NCI-H526 (cell line): ENCODE results near the gene DOCK10.

Experiments
- DNase-seq, 2 experiments: peaks; one replicate each; lab custom pipeline; 2025; lab: John Stamatoyannopoulos, UW

Gene DOCK10

GRCh38 chr2:224881846-224882245 is 160.4 kb downstream of the DOCK10 start:
- no peak for DNase-seq

DNA sequence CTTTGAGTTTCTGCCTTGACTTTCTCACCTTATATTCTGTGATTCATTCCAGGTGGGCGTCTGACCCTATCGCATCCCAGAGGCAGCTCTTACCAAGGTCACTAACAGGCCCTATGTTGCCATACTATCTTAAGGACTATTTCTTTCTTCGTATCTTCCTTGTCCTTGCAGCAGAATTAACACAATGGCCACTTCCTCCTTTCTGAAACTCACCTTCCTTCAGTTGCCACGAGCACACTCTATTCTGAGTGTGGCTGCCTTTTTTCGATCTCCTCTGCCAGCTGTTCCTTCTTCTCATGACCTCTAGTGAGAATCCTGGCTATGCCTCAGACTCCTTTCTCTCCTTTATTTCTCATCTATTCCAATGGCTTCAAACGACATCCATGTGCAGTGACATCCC is 165.7 kb downstream of the DOCK10 start:
- DNase-seq: no peak

- no peak for DNase-seq
Measured at GRCh38 chr2:224875841-224876240, 166.4 kb downstream of the DOCK10 start.

- DNase-seq: no peak
Measured at GRCh38 chr2:224875153-224875552, 167.1 kb downstream of the DOCK10 start.

DNA sequence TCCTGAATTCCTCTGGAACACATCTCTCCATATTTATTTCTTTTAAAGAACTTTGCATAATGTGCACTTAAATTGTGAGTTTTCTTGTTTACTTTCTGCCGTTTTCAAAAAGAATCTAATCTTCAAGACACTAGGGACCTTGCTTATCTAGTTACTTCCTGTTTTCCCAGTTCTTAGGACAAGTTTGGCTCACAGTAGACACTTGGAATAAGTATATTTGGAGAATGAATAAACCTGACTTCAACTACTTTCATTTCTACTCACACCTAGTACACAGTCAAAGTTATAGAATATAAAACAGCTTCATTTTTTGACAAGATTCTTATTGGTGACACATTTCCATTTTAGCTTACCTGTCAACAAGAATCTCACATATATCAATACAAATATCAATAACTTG is 170.5 kb downstream of the DOCK10 start:
- no peak for DNase-seq

DNA sequence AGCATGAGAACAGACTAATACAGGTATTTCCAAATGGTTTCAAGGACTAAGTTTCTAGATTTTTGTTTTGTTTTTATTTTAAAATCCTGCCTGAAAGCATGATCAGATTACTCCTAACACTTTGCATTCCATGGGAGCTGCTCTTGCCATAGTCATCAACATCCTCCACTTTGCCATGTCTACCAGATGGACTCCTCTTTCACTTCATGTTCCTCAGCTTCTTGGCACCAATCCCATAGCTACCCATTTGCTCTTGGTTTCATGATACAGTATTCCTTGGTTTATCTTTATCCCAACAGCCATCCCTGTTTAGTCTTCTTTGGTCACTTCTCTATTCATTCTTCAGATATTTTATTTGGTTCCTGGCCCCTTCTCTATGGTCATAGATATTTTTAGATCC is 171.9 kb downstream of the DOCK10 start:
- DNase-seq: no peak

DNA sequence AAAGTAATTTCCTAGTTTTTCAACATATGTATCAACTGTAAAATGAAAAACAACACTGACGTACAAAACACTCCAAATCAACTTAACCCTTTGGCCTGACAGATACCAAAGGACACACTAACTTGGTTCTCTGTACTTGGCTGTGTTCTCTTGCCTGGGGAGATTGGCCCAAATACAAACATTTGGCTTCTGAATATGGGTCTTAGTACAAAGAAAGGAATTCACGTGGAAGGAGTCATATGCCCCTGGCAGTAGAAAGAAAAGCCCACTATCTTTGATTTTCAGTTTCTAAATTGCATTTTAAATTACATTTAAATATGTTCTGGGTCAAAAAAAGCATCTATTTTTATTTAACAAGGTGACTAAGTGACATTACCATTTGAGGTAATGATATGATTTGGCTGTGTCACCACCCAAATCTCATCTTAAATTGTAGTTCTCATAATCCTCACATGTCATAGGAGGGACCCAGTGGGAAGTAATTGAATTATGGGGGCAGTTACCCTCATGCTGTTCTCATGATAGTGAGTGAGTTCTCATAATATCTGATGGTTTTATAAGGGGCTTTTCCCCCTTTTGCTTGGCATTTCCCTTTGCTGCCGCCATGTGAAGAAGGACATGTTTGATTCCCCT is 172.6 kb downstream of the DOCK10 start:
- DNase-seq: no peak

DNA sequence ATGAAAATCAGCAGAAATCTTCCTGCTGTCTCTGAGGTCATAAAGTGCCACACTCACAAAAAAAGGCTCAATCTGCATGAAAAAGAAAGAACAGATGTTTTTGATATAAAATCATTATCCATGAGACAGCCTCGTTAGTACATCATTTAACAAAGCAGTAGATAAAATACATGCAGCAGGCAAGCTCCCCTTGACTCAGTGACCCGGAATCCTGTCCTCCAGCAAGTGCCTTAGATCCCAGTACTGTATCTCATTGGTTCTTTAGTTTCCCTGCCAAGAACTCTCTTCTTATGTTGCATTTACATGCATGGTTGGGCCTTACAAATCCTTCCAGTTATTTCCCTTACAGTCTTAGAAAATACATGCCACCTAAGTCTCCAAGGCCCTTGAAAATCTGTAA is 177.3 kb downstream of the DOCK10 start:
- DNase-seq: no peak

GRCh38 chr2:224861266-224861665 is 181.0 kb downstream of the DOCK10 start:
- DNase-seq: no peak

- DNase-seq: no peak
Measured at GRCh38 chr2:224860786-224861185, 181.5 kb downstream of the DOCK10 start.

DNA sequence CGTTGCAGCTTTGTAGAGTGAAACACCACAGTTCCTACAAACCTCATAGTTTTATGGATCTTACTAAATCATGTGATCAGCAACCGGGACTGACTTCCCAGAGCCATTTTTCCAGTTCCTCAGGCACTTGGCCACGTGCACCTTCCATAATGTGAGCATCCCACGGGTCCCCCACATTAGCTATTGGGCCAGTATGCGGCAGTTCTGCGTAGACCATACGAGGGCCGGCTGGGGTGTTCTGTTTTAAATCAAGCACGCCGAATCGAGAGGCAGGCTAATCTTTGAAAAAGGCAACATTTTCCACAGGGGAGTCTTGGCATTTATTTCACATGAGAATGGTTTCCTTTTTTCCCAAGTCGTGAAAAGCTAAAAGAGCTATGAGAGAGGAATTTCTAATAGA is 190.5 kb downstream of the DOCK10 start:
- no peak for DNase-seq

GRCh38 chr2:224850081-224850480 is 192.2 kb downstream of the DOCK10 start:
- no peak for DNase-seq

DNA sequence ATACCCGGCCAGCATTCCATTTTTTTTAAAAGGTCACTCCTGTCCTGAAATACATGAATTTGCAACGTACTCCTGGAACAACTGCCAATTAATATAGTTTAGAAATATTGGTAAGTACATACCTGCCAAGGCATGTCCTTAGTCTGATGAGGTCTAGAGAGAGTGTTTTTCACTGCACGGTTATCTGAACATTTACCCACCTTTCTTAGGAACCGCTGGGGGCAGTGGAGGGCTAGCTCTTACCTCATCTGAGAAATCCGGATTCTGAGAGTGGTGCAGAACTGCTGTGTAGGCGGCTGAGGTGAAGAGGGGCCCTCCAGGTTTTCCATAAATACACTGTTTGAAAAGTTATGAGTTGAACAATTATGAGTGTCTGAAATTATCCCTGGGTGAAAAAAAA is 193.0 kb downstream of the DOCK10 start:
- DNase-seq: no peak

GRCh38 chr2:224847961-224848850 is 194.1 kb downstream of the DOCK10 start:
- DNase-seq: no peak

DNA sequence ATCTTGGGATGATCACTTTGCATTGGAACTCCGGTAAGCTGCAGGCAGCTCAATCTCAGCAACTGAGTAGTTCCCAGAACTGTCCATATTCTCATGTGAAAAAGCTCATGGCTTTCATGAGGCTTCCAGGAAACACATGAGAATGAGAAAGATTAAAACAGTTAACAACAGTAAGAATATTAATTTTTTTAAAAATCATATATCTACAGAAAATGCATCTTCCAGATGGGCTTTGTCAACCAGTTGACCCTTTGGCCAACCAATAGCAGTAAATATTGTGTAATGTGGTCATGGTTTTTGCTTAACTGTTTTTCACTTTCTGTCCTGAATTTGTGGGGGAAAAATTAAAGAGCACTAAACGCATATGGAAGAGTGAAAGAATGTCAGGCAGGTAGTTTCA is 194.9 kb downstream of the DOCK10 start:
- no peak for DNase-seq

DNA sequence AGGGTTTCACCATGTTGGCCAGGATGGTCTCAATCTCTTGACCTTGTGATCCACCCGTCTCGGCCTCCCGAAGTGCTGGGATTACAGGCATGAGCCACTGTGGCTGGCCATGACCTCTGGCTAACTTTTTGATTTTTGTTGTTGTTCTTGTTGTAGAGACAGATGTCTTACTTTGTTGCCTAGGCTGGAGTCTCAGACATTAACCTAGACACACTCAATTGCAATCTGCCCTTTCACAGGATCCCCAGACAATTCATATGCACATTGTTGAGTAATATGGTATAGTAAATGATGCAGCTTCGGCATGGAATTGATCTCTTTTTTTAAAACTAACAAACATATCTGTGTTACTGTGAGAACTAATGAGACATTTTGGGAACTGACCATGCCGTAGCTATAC is 195.6 kb downstream of the DOCK10 start:
- no peak for DNase-seq

DNA sequence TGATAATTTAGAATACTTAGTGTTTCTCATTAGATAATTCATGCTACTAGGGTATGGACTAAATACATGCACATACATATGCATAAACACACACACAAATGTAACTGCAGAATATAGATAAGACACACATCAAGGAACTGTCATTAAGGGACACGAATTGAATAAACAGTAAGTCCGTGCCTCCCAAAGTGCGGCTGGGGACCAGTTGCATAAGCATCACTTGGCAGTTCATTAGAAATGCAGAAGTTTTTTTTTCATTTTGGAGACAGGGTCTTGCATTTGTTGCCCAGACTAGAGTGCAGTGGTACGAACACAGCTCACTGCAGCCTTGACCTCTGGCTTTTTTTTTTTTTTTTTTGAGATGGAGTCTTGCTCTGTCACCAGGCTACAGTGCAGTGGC is 196.1 kb downstream of the DOCK10 start:
- no peak for DNase-seq

GRCh38 chr2:224843141-224843540 is 199.1 kb downstream of the DOCK10 start:
- no peak for DNase-seq

DNA sequence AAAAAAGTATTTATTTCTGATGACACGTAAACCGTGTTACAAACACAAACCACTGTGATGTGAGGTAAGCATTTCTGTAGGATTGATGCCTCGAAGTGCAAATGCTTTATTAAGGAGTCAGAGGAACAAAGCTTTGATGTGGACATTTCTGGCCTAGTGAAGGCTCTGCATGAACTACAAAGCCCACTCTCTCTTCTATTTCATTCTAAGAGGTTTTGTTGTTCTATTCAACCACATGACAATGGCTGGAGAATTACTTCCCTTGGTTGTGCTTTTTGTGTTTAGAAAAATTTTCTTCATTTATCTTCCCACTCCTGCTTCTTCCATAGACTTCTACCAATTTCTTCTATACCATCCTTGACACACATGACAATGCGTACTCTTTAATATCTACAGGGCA is 200.4 kb downstream of the DOCK10 start:
- no peak for DNase-seq

DNA sequence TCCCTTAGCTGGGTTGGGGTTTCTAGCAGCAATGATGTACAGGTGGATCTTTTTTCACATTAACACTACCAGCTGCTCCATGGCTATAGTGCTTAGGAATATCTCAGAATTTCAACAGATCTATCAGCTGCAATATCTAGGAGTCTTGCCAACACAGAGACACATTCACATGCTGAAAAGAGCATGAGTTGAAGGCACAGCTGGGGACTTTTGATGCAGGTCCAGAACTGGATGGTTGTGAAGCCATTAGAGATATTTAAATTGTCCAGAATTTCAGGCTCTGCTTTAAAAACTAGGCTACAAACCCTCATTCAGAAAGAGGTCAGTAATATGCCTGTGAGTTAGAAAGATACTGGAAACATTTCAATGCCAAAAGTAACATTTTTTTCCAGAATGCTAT is 203.9 kb downstream of the DOCK10 start:
- no peak for DNase-seq

DNA sequence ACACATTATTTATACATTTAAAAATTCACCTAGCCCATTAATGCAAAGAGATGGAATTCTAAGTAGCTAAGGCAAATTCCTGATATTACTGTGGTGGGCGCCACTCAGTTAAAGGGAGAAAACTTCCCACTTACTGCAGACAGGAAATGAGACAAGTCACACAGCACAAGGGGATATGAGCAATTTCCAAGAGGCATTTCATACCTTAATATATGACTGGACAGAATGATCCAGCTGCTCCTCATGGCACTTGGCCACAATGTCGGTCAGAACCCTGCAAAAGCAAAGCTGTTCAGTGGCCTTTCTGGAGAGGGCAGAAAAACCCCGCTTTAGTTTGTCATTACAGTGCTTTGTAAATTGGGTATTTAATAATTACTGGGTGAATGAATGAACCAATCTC is 204.7 kb downstream of the DOCK10 start:
- DNase-seq: no peak

GRCh38 chr2:224837066-224837465 is 205.2 kb downstream of the DOCK10 start:
- DNase-seq: no peak

GRCh38 chr2:224836263-224836662 is 206.0 kb downstream of the DOCK10 start:
- no peak for DNase-seq

DNA sequence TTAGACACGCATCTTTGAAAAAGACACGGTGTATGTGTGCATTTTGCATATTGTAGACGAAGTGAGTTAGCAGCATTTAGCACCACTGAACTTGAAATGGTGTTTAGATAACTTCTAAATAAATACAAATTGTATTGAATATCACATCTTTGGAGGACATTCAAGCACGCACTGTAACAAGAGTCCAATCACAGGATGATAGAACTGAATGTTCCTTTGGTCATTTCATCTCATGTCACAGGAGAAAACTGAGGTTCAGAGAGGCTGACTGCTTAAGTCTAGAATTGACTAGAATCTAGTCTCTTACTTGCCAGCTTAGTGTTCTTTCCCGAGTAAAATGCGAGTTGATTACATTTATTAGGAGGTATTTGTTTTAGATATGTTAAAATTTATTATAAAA is 206.9 kb downstream of the DOCK10 start:
- DNase-seq: no peak
